GM18868 (cell line): ENCODE results near the gene ZNF683.
A peak's percentile ranks its signal among the peaks of the same experiment; 100 is the strongest.
"Not testable (repeated sequence)": the region's sequence is repeated elsewhere in the genome, so short reads cannot be mapped to it uniquely, and the experiment has no call there.

Experiments
- ATAC-seq: cut with Tn5 transposase; IDR thresholded peaks from one replicate; pipeline ENCODE4 v1.9.1; 2021; ENCODE audit warnings: mild to moderate bottlenecking, moderate library complexity; ENCODE audit not compliant: unreplicated experiment

Gene ZNF683

DNA sequence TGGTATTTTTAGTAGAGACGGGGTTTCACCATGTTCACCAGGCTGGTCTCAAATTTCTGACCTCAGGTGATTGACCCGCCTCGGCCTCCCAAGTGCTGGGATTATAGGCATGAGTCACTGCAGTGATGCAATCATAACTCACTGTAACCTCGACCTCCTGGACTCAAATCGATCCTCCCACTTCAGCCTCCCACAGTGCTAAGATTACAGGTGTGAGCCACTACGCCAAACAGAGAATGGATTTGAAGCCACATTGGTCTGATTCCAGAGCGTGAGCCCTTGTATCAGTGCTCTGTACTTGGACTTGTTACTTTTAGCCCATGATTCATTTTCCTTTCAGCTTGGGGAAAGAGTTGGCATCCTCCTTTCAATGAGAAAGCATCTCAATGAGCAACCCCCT is 14.9 kb upstream of the ZNF683 start:
- ATAC-seq, result no peak

DNA sequence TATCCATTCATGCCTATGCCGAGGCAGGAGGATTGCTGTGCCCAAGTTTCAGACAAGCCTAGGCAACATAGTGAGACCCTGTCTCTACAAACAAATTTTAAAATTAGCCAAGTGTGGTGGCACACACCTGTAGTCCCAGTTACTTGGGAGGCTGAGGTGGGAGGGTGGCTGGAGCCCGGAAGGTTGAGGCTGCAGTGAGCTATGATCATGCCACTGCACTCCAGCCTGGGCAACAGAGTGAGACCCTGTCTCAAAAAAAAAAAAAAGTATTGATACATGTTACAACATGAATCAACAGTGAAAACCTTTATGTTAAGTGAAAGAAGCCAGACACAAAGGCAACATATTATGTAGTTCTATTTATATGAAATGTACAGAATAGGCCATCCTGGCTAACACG is 12.5 kb upstream of the ZNF683 start:
- not testable (repeated sequence) for ATAC-seq

GRCh38 chr1:26384076-26384475 is 11.5 kb upstream of the ZNF683 start:
- ATAC-seq, result no peak

DNA sequence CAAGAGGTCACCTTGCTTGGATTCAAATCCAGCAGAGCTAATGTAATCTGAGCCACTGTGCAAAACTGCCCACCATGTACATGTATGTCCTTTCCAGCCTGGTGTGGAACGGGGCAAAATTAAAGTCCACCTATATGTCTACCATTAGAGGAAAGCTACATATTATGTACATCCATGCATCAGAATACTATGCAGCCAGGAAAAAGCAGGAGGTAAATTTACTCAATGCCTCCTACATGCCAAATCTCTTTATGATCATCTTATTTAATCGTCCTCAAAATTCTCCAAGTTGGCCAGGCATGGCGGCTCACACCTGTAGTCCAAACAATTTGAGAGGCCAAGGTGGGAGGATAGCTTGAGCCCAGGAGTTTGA is 6.3 kb upstream of the ZNF683 start:
- no peak for ATAC-seq

DNA sequence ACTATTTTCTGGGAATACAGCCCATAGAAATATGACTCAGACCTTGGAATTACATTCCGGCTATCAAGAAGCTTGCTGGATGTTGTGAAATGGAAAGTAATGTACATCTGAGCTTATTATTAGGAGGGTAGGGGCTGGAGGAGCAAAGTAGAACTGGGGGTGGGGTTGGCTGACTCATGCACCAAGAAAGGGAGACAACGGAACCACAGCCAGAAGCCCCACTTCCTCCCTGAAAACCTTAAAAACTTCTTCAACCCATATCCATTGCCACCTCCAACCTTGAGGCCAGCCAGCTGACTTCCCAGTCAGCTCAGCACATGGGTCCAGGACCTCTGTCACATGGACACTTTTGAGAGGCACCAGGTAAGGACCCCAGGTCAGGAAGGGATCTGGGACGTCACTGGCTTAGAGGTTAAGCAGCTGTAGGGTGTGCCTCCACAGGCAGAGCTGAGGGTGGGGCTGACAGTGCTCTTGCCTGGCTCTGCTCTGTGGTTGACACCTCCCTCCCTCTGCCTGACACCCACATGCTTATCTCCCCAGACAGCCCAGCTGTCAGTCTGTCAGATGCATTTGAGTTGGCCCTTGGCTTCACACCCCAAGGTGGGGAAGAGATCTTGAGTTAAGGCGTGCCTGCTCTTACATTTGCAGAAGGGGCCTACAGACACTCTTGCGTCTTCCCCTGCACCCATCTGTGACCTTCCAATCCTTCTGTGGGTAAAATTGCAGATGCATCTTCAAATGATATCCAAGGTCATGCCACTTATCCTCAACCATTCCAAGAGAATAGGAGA is 5.7 kb upstream of the ZNF683 start:
- peak; percentile 83 for ATAC-seq

DNA sequence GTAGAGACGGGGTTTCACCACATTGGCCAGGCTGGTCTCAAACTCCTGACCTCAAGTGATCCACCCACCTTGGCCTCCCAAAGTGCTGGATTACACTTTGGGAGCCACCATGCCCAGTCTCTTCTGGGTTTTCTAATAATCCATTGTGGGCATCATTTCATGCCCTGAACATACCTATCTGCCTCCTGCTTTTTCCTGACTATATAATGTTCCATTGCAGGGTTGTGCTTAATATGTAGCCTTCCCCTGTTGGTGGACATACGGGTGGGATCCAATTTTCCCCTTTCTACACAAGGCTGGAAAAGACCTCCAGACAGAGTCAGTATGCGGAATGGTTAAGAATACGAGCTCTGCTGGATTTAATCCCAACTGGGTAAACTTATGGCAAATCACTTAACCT is 3.5 kb upstream of the ZNF683 start:
- no peak for ATAC-seq

GRCh38 chr1:26375081-26375480 is 2.5 kb upstream of the ZNF683 start:
- ATAC-seq, result no peak

- ATAC-seq, result not testable (repeated sequence)
Measured at GRCh38 chr1:26374361-26374760, 1.8 kb upstream of the ZNF683 start.

GRCh38 chr1:26373789-26374188 is 1.2 kb upstream of the ZNF683 start:
- no peak for ATAC-seq

GRCh38 chr1:26373281-26373680 is 731 bp upstream of the ZNF683 start:
- no peak for ATAC-seq

DNA sequence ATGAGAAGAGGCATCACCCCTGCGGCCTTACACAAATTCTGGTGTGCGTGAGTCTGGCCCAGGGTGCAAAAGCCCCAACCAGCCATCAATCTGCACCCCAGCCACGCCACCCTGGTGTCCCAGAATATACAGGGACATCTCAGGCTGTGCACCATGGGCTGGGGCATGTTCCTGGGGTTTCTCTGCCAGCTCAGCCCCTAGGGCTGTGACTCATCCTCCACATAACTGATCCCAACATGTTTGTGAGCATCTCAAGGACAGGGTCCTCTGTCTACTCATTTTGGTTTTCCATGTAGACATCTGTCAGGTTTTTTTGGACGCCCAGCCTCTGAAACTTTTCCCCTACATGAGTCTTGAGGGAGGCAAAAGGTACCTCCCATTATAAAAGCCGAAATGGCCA is 511 bp downstream of the ZNF683 start:
- no peak for ATAC-seq

DNA sequence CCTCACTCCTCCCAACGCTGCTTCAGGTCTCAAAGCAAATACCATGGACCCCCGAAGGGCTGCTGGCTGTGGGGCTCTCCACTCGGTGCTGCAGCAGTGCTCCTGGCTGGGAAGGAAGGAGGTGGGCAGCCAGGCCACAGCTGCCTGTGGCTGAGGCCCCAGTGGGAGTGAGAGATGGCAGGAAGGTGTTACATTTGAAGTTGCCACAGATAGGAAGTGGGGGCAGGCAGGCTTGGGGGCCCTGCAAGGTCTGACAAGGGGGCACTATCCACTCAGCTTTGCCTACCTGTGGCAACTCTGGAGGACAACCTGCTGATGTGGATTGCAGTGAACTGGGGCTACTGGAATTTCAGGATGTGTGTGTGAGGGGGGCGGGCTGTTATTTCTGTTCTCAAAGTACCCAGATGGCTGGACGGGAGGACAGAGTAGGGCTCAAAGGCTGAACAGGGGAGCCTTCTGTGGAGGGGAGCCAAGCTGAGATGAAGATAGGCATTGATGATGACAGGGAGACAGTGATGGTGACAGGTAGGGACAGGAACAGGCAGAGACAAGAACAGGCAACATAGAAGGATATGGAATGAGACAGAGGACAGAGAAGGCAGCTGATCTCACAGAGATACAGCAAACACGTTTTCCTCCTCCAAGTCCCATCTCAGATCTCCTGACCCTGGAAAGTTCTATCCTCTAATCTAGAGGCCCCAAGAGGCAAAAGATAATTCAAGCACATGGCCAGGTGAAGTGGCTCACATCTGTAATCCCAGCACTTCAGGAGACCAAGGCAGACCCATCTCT is 1.8 kb downstream of the ZNF683 start:
- ATAC-seq, result no peak

GRCh38 chr1:26368486-26368885 is 4.1 kb downstream of the ZNF683 start:
- no peak for ATAC-seq

DNA sequence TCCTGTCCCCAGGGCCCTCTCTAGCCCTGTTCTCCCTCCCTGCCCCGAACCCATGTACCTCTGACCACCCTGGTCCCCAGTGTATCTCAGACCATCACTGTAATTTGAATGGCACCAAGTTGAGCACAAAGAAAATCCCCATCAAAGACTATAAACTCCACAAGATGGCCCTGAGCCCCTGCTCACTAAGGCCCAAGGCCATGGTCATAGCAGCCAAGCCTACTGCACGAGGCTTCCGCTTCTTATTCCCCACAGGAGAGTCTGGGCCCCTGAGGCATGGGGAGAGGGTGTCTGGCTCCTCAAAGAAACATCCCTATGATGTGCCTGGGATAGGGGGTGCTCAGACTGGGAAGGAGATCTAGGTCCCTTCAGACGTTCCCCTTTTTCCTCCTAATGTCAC is 4.5 kb downstream of the ZNF683 start:
- ATAC-seq, result no peak

DNA sequence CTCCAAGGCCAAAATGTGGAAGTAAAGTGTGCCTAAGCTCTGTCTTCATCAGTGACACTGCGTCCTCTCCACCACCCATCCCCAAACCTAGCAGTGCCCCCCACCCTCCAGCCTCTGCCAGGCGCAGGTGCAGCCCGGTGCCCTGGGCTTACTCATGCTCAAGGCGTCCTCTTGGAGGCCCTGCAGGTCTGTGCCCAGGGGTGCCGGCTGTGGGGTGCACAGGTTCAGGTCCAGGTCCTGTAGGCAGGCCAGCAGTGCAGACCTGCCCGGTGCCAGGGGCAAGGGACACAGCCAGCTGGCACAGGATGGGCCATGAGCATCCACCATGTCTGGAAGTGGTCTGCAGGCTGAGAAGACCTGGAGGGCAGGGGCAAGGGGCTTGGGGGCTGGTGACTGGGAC is 5.1 kb downstream of the ZNF683 start:
- ATAC-seq, result no peak

DNA sequence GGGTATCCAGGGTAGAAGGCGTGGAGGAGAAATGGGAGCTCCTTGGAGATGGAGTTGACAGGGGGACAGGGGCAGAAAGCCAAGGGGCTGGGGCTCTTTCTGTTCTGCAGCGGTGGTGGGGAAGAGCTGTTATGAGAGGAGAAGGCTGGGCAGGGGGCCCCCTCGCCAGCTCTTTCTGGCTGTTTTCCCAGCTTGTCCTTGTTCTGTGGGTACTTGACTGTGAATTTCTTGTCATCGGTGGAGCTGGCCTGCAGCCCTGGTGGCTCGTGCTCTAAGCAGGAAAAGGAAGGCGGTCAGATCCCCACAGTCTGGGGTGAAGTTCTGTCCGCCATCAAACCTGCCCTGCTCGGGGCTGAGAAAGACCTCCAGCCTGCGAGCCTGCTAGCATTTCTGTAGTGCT is 7.6 kb downstream of the ZNF683 start:
- ATAC-seq, result no peak

- no peak for ATAC-seq
Measured at GRCh38 chr1:26363549-26364448, 8.8 kb downstream of the ZNF683 start.

GRCh38 chr1:26362331-26362730 is 10.2 kb downstream of the ZNF683 start:
- no peak for ATAC-seq

DNA sequence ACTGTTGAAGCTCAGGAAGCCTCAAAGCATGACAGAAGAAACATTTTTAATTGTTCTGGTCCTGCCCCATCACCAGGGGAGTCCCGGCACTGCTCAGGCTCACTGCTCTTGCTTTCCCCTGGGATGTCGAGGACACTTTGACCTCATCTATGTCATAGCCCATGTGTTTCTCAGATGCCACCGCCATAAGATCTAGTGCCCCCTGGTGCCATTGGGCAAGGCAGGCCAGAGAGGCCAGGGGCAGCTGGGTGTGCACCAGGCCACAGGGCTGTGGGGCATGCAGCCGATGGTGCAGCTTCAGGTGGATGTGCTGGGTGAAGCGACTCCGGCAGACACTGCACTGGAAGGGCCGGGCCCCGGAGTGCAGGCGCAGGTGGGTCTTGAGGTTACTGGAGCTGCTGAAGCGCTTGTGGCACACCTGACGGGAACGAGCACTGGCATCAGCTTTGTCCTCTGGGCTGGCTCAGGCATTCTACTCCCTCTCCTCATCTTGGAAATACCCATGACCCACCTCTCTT is 10.9 kb downstream of the ZNF683 start:
- ATAC-seq, result no peak

- ATAC-seq, result no peak
Measured at GRCh38 chr1:26360807-26361604, 11.5 kb downstream of the ZNF683 start.
